ENCODE results near the gene FOXRED1. TPM values are rescaled to one million over a fixed set of nuclear protein-coding genes. Genes with fewer than 3 reads are reported as not detected.

FOXRED1 gene
- total RNA-seq, 4 donors from 2014 or later: 9.9 to 17.4 (median 14.5) TPM

GRCh38 chr11:126281245-126281644, 12.3 kb downstream of the FOXRED1 start:
- Histone ChIP-seq H3K27ac (peak overlapping the region in 2 of 4 donors; percentile 6 to 97), H3K9me3 (no peaks in the 10 kb centered on the region), H3K4me1 (peaks cover 0 to 40% (median 9%) of the 10 kb centered on the region in 3 donors), H3K27me3 (no peaks in the 10 kb centered on the region), H3K36me3 (peaks cover 0 to 20% of the 10 kb centered on the region in 2 donors), H3K4me3 (no peak overlapping the region)
- 73 to 79% methylated on average over 5 to 6 of the region's 6 CpGs for WGBS, 2 donors (ENCODE audit: low coverage in 1 of 2)
- ATAC-seq: no peak
- TF ChIP-seq EP300 (IDR thresholded peaks at IDR 0.05) (no peak), CTCF (IDR thresholded peaks at IDR 0.05) (no peak), POLR2A (IDR thresholded peaks at IDR 0.05) (no peak), POLR2AphosphoS5 (IDR thresholded peaks at IDR 0.05) (no peak)

- 88 to 91% methylated on average over 5 to 9 of the region's 10 CpGs for WGBS, 2 donors (ENCODE audit: low coverage in 1 of 2)
- peak overlapping the region in 1 of 2 donors; percentile 89 for H3K4me3 ChIP-seq
- no peak for ATAC-seq
- H3K36me3 ChIP-seq: peaks cover 0 to 16% of the 10 kb centered on the region in 2 donors
- peak overlapping the region in 3 of 4 donors; percentile 96 to 99 (median 97) for H3K27ac ChIP-seq
- TF ChIP-seq POLR2A (IDR thresholded peaks at IDR 0.05) (no peak), EP300 (IDR thresholded peaks at IDR 0.05) (no peak)
- no peaks in the 10 kb centered on the region for H3K9me3 ChIP-seq
- H3K27me3 ChIP-seq: no peaks in the 10 kb centered on the region
- H3K4me1 ChIP-seq: peaks cover 0 to 40% (median 9%) of the 10 kb centered on the region in 3 donors
Measured at GRCh38 chr11:126281666-126282175, 12.8 kb downstream of the FOXRED1 start.

- peak overlapping the region; percentile 85 to 99 (median 96) for H3K27ac ChIP-seq
- peak overlapping the region; percentile 54 to 89 for H3K4me3 ChIP-seq
- H3K27me3 ChIP-seq: no peaks in the 10 kb centered on the region
- TF ChIP-seq POLR2AphosphoS5 (IDR thresholded peaks at IDR 0.05) (peak; percentile 11), CTCF (IDR thresholded peaks at IDR 0.05) (peak in 1 of 4 experiments; percentile 3), EP300 (IDR thresholded peaks at IDR 0.05) (no peak), POLR2A (IDR thresholded peaks at IDR 0.05) (no peak)
- H3K9me3 ChIP-seq: no peaks in the 10 kb centered on the region
- peak; percentile 77 for ATAC-seq
- 0% methylated on average over 2 to 14 of the region's 15 CpGs for WGBS, 2 donors (ENCODE audit: low coverage in 1 of 2)
- peaks cover 0 to 14% of the 10 kb centered on the region in 2 donors for H3K36me3 ChIP-seq
- H3K4me1 ChIP-seq: peaks cover 0 to 40% (median 9%) of the 10 kb centered on the region in 3 donors
Measured at GRCh38 chr11:126282361-126282735, 13.4 kb downstream of the FOXRED1 start.

- peak; percentile 91 for ATAC-seq
- Histone ChIP-seq H3K27ac (peak within 1 kb of the TSS; percentile 85 to 99 (median 96)), H3K36me3 (peaks cover 0 to 14% of the 10 kb centered on the region in 2 donors), H3K9me3 (no peaks in the 10 kb centered on the region), H3K27me3 (no peaks in the 10 kb centered on the region), H3K4me3 (peak within 1 kb of the TSS; percentile 54 to 89), H3K4me1 (peaks cover 0 to 40% (median 9%) of the 10 kb centered on the region in 3 donors)
- TF ChIP-seq POLR2AphosphoS5 (IDR thresholded peaks at IDR 0.05) (peak; percentile 76), CTCF (IDR thresholded peaks at IDR 0.05) (peak in 3 of 4 experiments; percentile 20 to 57 (median 24)), EP300 (IDR thresholded peaks at IDR 0.05) (no peak), POLR2A (IDR thresholded peaks at IDR 0.05) (peak; percentile 60 to 71)
- 0% methylated on average over 12 of the region's 82 CpGs; no CpG with 5 or more reads in 1 of the 2 donors for WGBS, 2 donors (ENCODE audit: low coverage in 1 of 2)
Measured at GRCh38 chr11:126282736-126283591, 14.0 kb downstream of the FOXRED1 start, which contains the start of gene TIRAP. Gene TIRAP (plus strand): TSS chr11:126283093. CDS start chr11:126290895, 7,802 bp downstream.

- H3K27ac ChIP-seq: peak overlapping the region in 1 of 4 donors; percentile 4
- no peaks in the 10 kb centered on the region for H3K27me3 ChIP-seq
- no peak for ATAC-seq
- H3K36me3 ChIP-seq: peaks cover 0 to 30% of the 10 kb centered on the region in 2 donors
- no peak overlapping the region for H3K4me3 ChIP-seq
- peaks cover 0 to 40% (median 9%) of the 10 kb centered on the region in 3 donors for H3K4me1 ChIP-seq
- no peak for TF ChIP-seq CTCF (IDR thresholded peaks at IDR 0.05)
- 17 to 42% methylated on average over 2 to 5 of the region's 6 CpGs for WGBS, 2 donors (ENCODE audit: low coverage in 1 of 2)
- H3K9me3 ChIP-seq: no peaks in the 10 kb centered on the region
Measured at GRCh38 chr11:126284829-126285228, 15.9 kb downstream of the FOXRED1 start.

All from gastroesophageal sphincter (tissue), 4 donors.